Activated T-cell treated with anti-CD3 and anti-CD28 coated beads for 48 hours (primary cell): ENCODE results near the gene DMBT1.

ENCODE experiments used
- DNase-seq: peaks from one replicate; pipeline ENCODE4 v3.0.0-alpha.2; 2020; ENCODE audit warnings: low read depth

Gene DMBT1

DNA sequence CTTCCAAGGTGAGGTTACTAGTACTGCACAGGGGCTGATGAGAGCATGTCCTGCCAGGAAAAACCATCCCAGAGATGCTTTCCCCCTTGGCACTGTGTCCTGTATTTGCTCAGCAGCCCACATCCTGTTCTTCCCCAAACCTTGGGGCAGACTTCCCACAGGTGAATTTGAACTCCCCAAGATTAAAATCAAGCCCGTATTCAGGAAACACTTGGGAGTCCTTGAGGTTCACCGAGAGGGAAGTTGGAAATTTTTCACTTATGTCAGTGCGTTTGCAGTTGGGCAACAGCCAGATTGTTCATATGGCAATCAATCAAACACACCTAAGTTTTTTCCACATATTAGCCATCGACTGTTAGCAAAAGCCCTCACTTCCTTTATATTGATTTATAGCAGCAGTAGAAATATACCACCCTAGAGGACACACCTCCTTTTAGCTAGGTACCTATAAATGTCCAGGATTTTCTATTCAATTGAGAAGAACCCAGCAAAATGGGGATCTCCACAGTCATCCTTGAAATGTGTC lies at the start of gene DMBT1:
Gene DMBT1, plus strand, starts transcription at position 476 of the 526 bp plus-strand sequence. Its CDS starts 17 bp downstream, at position 493.
- no peak for DNase-seq

DNA sequence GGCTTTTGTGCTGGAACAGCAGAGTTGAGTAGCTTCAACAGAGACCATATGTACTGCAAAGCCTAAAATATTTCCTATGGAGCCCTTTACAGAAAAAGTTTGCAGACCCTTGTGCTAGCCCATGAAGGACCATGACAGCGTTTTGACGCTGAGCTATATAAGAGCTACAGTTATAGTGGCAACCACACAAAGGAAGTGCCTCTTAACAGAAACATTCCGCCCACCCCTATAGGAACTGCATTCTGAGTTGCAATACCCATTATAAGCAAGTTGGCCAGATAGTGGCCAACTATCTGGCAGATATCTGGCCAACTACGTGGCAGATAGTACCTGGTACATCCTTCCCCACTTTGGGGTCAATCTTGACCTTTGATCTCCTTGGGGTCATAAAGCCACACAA lies 47.5 kb upstream of the DMBT1 start:
- no peak for DNase-seq

DNA sequence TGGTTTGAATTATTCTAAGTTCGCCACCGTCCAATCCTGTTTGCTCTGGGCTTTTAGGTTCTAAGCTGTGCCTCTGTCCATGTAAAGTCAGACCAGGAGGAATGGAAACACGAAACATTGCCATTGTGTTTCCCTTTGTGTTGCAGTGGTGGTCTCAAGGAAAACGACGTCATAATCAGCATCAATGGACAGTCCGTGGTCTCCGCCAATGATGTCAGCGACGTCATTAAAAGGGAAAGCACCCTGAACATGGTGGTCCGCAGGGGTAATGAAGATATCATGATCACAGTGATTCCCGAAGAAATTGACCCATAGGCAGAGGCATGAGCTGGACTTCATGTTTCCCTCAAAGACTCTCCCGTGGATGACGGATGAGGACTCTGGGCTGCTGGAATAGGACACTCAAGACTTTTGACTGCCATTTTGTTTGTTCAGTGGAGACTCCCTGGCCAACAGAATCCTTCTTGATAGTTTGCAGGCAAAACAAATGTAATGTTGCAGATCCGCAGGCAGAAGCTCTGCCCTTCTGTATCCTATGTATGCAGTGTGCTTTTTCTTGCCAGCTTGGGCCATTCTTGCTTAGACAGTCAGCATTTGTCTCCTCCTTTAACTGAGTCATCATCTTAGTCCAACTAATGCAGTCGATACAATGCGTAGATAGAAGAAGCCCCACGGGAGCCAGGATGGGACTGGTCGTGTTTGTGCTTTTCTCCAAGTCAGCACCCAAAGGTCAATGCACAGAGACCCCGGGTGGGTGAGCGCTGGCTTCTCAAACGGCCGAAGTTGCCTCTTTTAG lies 46.3 kb upstream of the DMBT1 start:
- no peak for DNase-seq

DNA sequence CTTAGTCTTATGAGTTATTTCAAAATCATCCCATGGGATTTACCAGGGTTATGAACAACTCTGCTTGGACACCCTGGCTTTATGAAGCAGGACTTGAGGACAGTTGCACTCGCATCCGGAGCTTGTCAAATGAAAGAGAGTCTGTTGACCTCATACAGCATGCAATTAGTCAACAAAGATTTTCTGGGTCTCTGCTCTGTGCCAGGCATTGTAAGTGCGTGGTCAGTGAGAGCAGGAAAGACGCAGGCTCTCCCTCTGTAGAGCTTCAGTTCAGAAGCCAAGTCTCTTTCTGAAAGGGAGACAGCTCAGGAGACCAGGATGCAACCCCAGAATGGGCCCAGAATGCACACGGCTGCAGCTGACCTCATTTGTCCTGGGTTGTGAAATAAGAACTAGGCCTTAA lies 45.5 kb upstream of the DMBT1 start:
- no peak for DNase-seq

DNA sequence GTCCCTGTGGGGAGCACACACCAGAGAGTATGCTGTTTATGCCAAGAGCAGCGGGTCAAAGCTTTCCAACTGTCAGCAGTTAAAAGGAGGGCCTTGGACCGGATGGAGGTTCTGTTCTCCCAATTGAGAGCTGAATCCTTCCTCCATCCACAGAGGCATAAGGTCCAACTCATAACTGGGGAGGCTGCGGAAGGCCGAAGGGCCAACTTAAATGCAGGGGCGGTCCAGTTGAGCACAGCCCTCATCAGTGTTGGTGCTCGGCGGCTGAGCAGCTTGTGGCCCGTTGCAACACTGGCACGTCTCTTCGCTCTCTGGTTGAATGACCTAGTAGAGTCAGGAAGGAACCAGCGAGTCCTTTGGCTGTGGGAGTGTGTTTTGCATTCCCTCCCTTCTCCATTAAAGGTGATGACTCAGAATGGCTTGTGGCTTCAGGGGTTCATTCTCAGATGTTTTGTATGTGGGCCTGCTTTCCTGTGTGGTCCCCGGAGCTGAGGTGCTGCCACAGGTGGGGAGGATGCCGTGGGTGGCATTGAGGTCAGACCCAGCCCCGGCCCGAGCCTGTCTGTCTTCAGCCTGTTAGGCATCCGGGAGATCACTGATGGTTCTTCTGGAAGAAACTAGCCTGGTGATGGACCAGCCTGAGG lies 44.8 kb upstream of the DMBT1 start:
- peak; percentile 51 for DNase-seq

DNA sequence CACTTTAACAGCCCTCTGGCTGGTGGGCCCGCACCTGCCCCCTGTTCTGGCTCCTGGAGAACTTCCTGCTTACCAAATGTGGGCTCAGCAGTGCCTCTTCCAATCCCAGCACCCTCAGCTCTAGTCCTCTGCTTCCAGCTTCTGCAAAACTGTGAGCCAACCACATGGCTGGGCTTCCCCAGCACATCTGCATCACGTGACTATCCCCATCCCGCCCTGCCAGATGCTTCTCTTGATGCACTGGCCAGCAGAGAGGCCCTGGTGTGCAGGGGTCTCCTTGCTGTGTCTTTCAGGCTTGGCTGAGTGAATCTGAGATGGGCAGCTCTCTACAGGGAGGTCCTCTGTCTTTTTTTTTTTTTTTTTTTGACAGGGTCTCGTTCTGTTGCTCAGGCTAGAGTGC lies 43.8 kb upstream of the DMBT1 start:
- no peak for DNase-seq

DNA sequence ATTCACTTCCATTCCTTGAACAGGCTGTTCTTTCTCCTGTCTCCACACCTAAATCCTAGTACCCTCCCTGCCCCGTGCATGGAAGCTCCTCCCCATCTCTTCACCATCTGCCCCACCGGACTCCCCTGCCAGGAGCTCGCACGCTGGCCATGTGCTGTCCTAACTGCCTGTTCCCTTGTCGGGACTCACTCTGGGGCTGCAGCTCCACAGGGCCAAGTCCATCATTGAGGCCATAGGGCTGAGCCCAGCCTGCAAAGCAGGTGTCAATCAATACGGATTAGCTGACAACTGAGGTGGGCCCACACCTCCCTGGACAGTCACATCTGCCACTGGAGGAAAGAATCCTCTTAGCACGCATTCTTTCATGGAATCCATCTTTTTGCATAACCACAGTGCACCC lies 41.4 kb upstream of the DMBT1 start:
- no peak for DNase-seq

DNA sequence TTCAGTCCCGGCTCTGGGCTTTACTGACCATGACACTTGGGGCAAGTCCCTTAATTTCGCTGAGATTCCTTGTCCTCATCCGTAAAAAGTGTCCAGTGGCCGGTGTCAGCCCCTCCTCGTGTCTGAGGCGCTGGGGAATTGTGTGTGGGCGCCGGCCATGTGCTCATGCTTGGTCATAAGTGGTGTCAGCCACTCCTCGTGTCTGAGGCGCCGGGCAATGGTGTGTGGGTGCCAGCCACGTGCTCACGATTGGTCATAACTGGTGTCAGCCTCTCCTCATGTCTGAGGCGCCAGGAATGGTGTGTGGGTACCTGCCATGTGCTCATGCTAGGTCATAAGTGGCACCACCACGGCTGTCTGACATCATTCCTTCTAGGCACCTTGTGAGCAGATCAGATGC lies 40.7 kb upstream of the DMBT1 start:
- peak; percentile 3 for DNase-seq

DNA sequence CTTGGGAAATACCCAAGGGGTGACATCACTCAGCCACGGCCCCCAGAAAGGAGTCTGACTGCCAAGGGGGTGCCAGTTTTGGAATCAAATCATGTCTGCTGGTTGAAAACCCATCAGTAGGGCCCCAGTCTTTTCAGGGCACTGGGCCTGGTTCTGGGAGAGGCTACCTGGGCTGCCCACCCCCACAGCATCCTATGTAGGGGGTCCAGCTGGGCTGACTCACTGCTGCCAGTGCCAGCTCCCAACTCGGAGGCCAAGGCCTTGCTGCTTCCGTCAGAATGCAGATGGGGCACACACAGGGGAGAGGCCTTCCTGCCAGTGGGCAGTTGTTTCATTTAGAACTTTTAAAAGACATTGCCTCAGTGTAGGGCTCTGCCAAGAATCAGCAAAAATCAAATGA lies 39.5 kb upstream of the DMBT1 start:
- DNase-seq: no peak

DNA sequence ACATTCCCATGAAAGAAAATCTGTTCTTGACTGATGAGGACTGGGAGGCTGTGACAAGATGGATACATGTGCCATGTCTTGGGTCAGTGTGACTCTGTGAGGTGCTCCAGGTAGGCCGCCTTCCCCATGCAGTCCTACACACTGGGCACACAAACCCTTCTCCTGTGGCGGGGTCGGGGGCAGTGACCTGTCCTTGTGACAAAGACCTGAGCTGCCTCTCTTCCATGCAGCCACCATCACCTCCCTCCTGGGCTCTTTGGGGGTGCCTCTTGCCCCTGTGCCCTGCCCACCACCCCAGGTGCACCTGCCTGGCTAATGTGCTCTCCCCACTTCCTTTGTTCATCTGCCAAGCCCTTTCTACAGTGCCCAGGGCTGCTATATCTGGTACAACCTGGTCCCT lies 35.7 kb upstream of the DMBT1 start:
- no peak for DNase-seq

DNA sequence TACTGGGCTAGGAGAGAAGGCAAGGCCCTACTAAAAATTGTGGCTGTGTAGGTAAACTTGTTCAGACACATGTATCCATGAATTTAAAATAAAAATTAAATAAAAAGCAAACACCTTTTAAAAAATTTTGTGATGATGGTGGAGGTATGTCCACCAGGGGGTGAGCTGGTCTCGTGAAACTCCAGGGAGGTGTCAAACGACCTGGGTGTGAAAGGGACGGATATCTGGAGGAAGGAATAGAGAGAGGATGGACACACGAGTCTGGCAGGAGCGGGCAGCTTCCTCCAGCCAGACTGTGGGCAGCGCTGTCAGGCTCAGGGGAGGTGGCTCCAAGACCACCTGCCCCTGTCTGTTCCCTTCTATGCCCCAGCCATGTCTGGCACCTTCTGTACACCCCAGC lies 34.8 kb upstream of the DMBT1 start:
- no peak for DNase-seq

DNA sequence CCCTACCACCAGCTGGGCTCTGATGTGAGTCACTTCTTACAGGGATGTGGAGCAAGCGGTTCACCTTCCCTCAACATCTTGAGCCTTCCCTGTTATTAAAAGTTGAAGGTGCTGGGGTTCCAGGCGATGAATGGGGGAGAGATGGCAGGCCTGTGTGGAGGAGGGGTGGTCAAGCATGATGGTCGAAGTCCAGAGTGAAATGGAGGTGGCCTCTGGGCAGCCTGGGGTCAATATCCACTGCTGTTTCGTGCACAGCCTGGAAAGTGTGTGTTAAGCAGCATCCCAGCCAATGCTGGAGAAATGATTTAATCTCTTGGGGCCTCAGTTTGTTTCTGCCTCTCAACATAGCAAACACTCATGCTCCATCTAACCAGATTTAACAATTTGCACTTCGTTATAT lies 33.7 kb upstream of the DMBT1 start:
- DNase-seq: no peak

DNA sequence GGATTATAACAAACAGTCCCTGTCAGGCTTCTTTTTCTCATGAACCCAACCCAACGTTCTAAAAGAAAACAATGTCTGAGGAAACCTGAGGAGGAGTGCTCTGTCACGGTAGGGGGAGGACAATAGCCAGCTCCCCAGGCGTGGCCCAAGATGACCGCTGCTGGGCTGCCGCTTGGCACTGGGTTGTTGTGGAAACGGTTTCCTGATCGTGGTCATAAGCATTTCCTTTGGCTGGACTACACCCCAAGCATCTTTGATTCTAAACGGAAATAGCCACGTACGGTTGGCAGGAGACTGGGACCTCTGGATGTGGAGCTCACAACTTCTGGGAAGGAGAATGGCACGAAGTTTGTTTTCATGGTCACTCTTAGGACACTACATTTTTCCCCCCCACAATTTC lies 30.4 kb upstream of the DMBT1 start:
- DNase-seq: no peak

DNA sequence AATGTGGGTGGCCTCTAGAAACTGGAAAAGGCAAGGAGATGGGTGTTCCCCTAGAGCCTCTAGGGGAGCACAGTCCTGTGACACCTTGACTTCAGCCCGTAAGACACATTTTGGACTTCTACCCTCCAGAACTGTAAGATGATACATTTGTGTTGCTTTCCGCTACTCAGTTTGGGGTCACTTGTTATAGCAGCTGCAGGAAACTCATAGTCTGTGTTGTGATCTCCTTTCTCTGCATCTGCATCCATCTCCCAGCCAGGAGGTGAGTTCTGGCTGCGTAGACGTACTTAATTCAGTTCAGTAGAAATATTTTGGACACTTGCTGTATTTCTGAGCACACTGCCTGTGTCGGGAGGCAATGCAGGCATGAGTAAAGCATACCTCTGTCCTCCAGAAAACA lies 29.3 kb upstream of the DMBT1 start:
- no peak for DNase-seq

DNA sequence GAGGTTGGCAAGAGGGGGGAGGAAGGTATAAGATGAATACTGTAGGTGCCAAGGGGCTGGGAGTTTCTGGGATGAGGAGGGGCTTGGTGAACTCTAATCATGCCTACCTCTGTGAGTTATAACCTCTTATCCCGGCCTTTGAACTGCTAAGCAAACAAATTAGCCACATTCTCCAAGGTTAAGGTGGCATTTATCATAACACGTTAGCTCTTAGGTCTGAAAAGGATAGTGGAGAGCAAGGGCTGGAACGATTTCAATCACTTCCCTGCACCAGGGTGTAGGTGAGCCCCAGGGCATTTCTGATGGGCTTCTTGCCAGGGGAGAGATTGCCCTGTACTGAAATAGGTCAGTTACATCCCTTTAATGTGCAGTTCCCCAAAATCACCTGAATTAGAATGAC lies 28.6 kb upstream of the DMBT1 start:
- DNase-seq: no peak

DNA sequence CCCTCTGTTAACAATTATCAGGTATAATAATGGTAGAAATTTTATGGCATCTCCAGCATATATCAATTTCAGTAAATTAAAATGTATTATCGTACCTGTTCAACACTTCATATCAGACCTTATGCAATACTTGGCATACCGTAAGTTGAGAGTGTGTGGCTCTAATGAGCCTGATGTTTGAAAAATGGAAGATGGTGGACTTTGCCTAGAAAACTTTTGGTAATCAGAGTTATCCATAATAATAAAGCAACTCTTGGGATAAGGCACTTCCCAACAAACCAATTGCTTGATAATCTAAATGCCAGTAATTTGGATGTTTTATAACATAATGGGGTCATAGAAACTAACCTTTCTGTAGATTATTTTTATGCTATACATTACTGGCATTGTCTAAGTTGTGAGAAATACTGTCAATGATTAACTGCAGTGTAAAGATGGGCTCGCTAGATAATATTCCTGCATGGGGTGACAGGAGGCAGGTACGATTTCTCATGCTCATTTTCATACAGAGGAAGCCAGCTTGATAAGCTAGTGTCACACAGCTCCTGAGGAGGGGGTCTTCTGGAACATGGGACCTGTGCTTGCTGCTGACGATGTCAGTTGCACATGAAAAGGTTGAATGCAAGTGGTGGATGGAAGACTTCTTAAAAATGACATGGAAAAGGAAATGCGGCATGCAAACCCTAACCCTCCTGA lies 27.8 kb upstream of the DMBT1 start:
- no peak for DNase-seq

DNA sequence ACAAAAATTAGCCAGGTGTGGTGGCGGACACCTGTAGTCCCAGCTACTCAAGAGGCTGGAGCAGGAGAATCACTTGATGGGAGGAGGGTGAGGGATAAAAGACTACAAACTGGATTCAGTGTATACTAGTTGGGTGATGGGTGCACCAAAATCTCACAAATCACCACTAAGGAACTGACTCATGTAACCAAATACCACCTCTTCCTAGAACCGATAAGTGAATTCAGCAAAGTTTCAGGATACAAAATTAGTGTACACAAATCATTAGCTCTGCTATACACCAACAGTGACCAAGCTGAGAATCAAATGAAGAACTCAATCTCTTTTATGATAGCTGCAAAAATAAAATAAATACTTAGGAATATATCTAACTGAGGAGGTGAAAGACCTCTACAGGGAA lies 23.0 kb upstream of the DMBT1 start:
- no peak for DNase-seq

DNA sequence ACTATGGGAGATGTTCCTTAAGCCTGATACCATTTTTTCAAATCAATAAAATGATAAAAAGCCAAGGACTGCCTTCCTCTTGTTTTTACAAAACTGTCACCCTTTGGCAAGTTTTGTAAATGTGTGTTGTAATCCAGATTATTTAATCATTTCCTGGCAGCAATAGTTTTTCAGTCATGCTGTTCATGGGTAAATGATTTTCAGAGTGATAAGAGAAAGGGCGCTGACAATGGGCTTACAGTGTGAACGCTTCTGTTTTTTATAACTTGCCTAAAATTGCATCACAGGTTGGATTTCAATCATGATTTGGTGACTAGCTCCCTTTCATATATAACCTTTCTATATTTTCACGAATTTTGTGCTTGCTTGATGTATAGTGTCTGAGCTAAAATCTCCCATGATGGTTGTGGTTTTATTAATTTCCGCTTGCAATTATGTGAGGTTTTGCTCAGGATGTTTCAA lies 19.0 kb upstream of the DMBT1 start:
- DNase-seq: no peak

DNA sequence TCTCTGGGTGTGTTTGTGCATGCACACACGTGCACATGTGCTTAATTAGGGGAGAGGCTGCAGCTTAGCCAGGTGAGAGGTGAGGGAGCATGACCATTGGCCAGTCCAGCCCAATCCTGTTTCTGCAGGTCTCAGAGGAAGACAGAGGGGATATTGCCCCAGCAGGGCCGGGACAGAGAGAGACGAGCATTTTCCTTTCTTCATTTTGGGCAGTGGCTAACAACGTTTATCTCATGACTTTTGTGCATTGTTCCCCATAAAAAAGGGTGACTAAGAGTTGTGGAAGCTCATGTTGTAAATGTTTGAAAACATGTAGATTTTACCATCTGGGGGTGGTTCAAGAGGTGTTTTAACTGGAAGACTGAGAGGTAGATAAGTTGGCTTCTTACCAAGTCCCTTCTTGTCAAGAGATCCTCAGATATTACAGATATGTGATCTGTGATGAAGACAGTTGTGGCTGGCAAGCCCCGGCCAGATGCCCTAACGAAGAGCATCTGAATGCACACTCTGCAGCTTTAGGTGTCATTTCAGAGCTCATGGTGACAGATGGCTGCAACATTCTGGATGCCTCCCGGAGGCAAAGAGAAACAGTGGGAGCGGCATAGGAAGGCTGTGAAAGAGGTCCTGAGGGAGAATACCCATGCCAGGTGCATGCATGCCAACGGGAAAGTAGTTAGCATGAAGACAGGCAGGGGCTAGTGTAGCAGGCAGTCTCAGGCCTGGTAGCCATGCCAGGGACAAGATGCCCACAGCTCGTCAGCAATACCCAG lies 16.7 kb upstream of the DMBT1 start:
- DNase-seq: no peak

DNA sequence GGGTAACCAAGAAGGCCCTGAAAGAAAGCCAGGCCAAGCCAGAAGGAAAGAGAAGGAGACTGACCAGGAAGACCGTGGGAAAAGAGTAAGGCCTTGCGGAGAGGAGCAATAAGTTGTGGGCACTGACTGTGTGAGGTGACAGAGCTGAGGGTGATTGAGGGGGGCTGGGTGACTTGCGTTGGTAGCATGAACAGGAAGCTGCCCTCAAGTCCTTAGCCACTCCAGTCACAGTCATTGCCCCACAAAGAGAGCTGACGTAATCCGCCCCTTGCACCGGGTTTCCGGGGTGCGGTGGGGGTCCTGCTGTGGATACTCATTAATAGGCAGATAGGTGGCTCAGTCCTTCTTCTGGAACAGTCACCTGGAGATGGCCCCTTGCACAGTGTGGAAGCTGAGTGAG lies 16.1 kb upstream of the DMBT1 start:
- DNase-seq: no peak

DNA sequence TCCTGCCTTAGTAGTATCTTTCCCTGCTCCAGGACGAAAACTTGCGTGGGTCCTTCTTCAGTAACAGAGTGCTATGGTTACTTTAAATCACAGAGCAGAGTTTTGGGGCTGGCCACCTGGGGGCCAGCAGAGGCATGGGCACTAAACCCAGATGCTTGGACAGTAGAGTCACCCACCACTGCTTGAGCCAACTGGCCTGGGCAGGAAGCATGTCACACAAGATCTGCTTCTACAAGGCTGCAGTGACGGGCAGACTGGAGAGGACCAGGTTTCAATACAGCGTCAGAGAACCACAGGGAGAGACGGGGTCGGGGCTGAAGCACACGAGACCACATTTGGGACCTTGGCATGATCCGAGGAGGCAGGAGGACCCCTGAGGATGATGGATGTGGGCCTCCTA lies 14.3 kb upstream of the DMBT1 start:
- DNase-seq: no peak

DNA sequence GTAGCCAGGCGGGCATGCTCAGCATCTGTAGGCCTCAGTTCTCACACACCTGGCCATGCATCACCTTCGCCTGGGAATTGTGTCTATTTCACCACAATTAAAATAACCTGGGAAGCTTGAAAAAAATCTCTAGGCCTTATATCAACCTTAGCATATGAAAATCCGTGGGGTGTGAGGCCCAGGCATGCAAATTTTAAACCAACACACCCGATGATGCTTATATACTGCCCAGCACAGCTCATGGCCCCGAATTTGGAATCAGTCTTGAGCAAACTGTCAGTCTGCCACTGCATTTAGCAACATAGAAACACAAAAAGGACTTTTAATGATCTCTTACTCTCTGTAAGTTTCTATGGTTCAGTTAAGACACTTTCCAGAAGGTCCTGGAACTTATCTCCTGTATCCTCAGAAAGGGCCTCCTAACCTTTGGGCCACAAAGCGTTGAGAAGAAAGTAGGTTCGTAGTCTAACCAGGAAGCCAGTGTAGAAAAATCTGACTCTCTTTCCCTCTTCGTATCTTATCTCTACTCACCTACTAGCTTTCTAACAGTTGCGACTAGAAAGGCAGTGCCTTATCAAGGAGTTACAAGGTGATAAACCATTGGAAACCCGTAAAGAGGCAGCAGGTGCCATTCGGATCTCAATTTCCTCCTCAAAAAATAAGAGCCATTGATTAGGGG lies 12.0 kb upstream of the DMBT1 start:
- no peak for DNase-seq
